BE2C (cell line): Measurements from ENCODE around the gene USF1.

Experiments
- DNase-seq: peaks from one replicate; pipeline ENCODE4 v3.0.0-alpha.2; 2020
- H3K27me3 ChIP-seq: fragments of 250-450 bp; sonication (Bioruptor Pico); 2 replicates; pipeline ENCODE4 v1.5.1; 2020; ENCODE audit warnings: mild to moderate bottlenecking
- H3K36me3 ChIP-seq: fragments of 250-450 bp; sonication (Bioruptor Pico); 2 replicates; pipeline ENCODE4 v1.5.1; 2020; ENCODE audit warnings: mild to moderate bottlenecking
- H3K4me1 ChIP-seq: fragments of 250-450 bp; sonication (Bioruptor Pico); 2 replicates; pipeline ENCODE4 v1.5.1; 2020
- H3K4me3 ChIP-seq: 2 replicates; pipeline ENCODE4 v1.5.1; 2011; ENCODE audit warnings: low read depth, low read length
- H3K9me3 ChIP-seq: fragments of 250-450 bp; sonication (Bioruptor Pico); 2 replicates; pipeline ENCODE4 v1.5.1; 2020
- CTCF ChIP-seq: IDR thresholded peaks from 2 replicates; pipeline ENCODE4 v1.5.1; 2012; ENCODE audit warnings: mild to moderate bottlenecking, low read depth, low read length

USF1 gene

GRCh38 chr1:161047436-161048420 is 2.0 kb upstream of the USF1 start:
- no peak for TF ChIP-seq CTCF
- no peaks in the 10 kb centered on the region for H3K27me3 ChIP-seq
- H3K36me3 ChIP-seq, result peaks cover 4% of the 10 kb centered on the region
- no peak for DNase-seq
- no peak overlapping the region for H3K4me3 ChIP-seq
- H3K4me1 ChIP-seq, result no peaks in the 10 kb centered on the region
- no peaks in the 10 kb centered on the region; the same call in 1 of the 2 replicates for H3K9me3 ChIP-seq

GRCh38 chr1:161046605-161047228 is 940 bp upstream of the USF1 start:
- peak overlapping the region; percentile 81 for H3K4me3 ChIP-seq
- H3K4me1 ChIP-seq, result no peaks in the 10 kb centered on the region
- TF ChIP-seq CTCF, result no peak
- H3K36me3 ChIP-seq, result peaks cover 12% of the 10 kb centered on the region
- H3K27me3 ChIP-seq, result no peaks in the 10 kb centered on the region
- no peaks in the 10 kb centered on the region; the same call in 1 of the 2 replicates for H3K9me3 ChIP-seq
- no peak for DNase-seq

GRCh38 chr1:161044908-161045735 is 655 bp downstream of the USF1 start:
- H3K36me3 ChIP-seq, result peaks cover 28% of the 10 kb centered on the region
- TF ChIP-seq CTCF, result no peak
- peak overlapping the region; percentile 81 for H3K4me3 ChIP-seq
- DNase-seq, result peak; percentile 56
- H3K9me3 ChIP-seq, result no peaks in the 10 kb centered on the region; the same call in 1 of the 2 replicates
- no peaks in the 10 kb centered on the region for H3K4me1 ChIP-seq
- no peaks in the 10 kb centered on the region for H3K27me3 ChIP-seq

GRCh38 chr1:161044535-161044907 is 1.3 kb downstream of the USF1 start:
- Histone ChIP-seq H3K4me3 (peak overlapping the region; percentile 81), H3K27me3 (no peaks in the 10 kb centered on the region), H3K4me1 (no peaks in the 10 kb centered on the region), H3K9me3 (no peaks in the 10 kb centered on the region; the same call in 1 of the 2 replicates), H3K36me3 (peaks cover 33% of the 10 kb centered on the region)
- no peak for DNase-seq
- no peak for TF ChIP-seq CTCF

- TF ChIP-seq CTCF, result no peak
- Histone ChIP-seq H3K4me3 (no peak overlapping the region), H3K27me3 (no peaks in the 10 kb centered on the region), H3K4me1 (no peaks in the 10 kb centered on the region), H3K36me3 (peaks cover 41% of the 10 kb centered on the region), H3K9me3 (no peaks in the 10 kb centered on the region)
- no peak for DNase-seq
Observed at GRCh38 chr1:161039546-161039945, 6.2 kb downstream of the USF1 start.
